HG02678 (cell line): ENCODE measurements around the gene GRIK3.

Experiments used
- ATAC-seq: cut with Tn5 transposase; IDR thresholded peaks from one replicate; pipeline ENCODE4 v1.9.1; 2021; ENCODE audit warnings: mild to moderate bottlenecking, moderate library complexity; ENCODE audit not compliant: unreplicated experiment

Gene GRIK3

DNA sequence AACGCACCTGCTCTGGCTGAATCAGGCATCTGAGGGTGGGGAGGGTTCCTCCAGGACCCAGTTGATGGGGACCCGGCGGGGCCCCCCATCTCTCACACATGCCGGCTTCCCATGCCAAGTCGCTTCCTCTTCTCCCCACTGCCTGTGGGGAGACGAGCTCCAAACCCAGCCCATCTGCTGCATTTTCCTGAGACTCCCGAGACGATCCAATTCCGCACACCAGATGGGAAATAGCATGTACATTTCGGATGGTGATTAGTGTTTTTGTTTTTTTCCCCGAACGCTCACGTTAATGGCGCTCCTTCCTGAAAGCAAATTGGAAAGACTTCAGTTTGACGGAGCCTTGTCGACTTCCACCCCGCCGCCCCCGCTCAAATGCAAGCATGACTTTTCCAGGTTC lies 13.2 kb upstream of the GRIK3 start:
- no peak for ATAC-seq

DNA sequence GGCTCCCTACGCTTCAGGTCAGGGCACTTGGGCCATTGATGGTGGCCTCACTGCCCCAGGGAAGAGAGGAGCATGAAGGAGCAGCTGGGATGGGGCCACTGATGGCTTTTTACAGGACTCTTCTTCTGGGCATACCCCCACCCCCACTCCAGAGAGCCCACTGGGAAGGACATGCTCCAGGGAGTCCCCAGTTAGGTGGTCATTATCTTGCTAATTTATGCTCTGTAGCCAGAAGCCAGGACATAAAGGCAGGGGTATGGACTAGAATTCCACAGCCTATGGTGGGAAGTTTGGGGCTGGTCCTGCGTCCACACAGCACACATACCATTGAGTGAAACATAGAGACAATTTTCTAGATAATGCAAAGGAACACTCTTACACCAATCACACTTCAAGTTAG lies 8.8 kb upstream of the GRIK3 start:
- no peak for ATAC-seq

DNA sequence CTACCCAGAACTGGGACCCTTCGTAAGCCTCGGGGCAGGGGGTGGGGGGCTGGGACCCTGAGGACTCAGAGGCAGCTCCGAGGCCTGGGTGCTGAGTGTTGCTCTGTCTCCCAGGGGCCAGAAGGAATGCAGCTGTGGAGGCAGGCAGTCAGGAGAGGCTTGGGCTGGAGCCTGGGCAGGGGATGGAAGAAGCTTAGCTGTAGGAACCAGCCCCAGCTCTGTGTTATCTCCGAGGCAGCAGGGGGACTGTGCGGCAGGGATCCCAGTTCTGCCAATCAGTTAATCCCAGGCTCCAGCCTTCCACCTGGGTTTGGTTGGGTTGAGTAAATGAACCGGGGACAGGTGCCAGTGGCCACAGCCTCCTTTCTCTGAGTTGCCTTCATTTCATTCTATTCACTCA lies 8.2 kb upstream of the GRIK3 start:
- ATAC-seq = no peak

DNA sequence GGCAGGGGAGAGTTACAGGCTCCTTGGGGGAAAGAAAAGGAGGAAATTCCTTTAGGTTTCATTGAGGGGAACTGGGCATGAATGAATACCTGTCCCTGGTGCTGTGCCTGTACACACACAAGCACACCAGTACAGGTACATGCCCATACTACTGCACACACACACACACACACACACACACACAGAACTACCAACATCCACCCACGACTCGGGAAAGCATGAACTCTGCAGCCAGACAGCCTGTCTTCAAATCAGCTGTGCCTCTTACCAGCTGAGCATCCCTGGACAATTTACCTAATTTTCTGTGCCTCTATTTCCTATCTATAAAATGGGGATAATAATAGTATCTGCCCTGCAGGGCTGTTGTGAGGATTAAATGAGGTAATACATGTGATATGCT lies 7.2 kb upstream of the GRIK3 start:
- ATAC-seq = no peak

DNA sequence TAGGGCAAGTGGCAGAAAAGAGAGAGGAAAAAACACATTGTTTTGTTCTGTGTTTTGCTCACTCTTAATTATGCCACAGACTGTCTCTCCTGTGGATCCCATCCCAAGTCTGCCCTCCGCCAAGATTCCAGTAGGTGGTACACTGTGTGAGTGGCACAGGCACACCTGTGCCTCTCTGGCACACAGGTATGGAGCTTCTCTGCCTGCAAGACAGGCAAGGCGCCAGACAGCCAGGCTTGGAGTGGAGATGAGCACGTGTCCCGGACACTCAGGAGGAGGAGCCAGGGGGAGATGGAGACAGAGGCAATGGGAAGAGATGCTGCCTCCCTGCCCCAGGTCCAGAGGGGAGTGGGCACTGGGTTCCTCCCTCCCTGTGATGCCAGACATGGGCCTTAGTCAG lies 6.5 kb upstream of the GRIK3 start:
- ATAC-seq = no peak

DNA sequence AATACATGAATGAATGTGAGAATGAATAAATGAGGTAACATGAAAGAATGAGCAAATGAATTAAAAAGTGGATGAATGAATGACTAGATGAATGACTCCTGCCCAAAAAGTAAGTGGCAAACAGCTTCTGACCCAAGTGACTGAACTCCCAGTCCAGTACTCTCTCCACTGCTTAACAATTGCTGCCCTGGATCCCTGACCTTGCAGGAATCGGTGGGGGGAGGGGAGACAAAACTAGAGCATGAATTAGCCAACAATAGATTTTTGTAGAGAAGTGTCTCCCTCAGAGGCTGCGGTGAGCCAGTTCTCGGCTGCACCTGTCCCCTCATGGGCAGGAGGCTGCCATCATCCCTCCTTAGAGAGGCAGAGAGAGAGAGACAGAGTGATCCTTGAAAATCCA lies 5.9 kb upstream of the GRIK3 start:
- ATAC-seq = no peak

DNA sequence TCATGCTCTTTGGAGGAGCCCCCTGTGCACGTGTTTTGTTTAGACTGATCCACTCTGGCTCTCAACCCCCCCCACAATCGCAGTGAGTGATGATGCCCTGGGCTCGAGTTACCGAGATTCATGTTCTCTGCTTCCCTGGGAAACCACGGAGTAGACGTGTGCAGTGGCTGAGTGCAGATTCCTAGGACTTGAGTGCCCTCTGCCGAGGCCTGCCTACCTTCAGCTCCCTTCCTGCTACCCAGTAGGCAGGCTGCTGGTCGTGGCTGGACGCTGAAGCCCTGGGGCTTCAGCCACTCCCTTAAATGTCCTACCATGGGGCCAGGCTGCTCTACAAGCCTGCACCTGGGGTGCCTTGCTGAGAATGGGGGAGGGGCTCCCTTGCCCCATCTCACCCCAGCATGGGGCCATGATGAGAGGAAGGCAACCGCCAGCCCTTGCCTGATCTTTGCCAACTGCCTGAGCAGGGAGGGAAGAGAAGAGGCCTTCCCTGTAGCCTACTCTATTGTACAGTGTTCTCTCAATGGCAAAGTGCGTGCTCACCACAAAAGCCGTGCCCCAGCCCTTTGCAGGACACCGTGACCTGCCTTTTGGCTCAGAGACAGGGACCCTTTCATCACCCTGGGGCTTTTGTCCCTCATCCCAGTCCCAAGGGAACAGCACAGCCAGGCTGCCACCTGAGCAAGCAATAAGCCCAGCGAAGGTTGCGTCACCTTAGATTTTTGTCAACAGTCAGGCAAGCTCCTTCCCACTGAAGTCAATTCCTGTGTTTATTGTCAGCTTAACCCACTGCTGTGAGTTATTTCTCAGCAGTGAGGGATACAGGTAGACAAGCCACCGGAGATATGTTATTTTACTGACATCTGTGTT lies 4.1 kb upstream of the GRIK3 start:
- ATAC-seq = no peak

DNA sequence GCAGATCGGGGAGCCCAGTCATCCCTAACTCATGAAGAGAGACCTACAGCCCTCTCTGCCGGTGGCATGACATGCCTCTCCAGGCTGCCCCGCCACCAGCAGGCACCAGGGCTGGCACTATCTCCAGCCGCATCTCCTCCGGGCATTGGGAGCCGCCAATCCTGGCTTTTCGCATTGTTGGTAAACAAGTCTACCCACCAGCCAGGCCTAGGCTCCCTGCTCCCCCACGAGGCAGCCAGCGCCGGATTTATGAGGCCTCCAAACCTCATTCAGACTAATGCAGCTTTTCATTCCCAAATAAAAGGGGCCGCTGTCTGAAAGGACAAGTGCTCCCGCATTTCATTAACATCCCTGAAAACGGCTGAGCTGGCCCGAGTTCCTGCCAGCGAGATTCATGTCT lies 3.4 kb upstream of the GRIK3 start:
- no peak for ATAC-seq

DNA sequence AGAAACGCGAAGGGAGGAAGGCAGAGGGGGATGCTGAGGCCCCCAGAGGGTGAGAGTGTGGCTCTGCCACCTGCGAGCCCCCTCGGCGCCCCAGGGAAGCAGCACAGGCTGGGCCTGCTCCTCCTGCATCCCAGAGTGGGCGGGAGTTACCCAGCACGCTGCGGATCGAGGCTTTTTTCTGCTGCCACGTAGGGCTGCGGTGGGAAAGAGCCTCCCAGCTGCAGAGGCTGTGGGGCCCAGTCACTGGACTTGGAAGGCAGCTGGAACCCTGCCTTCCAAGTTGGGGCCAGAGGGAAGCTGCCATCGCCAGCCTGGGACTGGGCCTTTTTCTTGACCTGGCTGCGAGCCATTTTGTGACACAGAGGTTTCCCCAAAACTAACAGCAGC lies 2.3 kb upstream of the GRIK3 start:
- ATAC-seq = no peak

DNA sequence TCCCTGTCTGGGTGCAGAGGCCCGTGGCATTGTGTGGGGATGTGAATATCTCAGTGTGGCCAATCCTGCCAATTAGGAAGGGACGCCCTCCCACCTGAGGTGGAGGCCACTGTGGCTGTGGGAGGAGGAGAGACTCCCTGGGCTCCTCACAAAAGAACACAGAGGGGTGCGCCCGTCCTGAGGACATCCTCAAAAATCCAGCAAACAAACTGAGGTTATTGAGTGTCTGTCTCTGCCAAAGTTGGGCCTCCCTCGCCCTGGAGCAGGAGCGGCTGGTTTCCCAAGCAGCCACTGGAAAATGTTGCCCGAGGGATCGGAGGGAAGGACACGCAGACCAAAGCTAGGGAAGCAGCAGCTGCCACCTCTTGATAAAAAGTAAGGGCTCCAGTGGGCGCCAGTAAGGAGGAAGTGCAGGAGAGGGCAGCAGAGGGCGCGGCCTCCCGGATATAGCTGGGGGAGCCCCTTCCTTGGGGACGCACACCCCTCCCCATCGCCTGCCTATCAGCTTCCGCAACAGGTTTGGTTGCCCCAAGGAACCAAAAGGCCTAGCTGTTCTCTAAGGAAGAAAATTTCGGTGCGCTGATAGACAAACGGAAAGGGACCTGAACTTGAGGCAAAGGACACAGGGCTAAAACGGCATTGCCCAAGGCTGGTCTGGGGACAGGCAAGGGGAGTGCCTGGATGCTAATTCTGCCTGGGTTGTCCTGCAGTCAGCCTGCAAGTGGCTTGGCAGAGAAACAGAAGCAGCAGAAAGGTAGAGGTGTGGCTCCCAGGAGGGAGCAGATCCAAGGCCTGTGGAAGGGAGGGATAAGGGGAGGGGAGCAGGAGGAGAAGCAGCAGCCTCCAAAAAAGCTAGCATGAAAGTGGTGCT lies 1.7 kb upstream of the GRIK3 start:
- no peak for ATAC-seq

DNA sequence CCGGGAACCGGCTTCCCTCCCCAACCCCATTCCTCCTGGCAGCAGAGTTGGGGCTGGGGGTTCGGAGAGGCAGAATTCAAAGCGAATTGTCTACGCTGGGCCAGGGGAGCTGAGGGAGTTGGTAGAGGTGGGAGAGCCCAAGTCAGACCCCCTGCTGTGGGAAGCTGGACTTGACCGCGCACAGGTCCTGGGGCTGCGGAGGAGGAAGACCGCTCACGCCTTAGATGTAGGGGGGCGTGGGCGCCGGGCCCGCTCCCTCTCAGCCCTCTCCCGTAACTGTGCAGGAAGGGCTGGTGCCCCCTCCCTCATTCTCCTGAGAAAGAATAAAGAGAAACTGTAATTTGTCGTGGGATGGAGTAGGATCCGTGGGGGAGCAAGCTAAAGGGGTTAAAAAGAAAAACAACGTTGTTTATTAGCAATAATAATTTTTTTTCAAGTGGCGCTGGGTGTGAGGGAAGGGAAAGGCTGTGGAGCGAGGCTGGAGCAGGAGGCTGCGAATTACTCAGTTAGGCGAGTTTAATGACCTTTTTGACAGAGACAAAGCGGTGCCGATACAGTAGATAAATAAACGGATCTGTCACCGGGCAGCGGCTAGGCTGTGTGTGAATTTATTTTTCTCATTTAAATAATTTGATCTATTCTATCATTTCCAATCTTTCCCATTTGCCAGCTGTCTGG lies 838 bp upstream of the GRIK3 start:
- ATAC-seq = no peak

DNA sequence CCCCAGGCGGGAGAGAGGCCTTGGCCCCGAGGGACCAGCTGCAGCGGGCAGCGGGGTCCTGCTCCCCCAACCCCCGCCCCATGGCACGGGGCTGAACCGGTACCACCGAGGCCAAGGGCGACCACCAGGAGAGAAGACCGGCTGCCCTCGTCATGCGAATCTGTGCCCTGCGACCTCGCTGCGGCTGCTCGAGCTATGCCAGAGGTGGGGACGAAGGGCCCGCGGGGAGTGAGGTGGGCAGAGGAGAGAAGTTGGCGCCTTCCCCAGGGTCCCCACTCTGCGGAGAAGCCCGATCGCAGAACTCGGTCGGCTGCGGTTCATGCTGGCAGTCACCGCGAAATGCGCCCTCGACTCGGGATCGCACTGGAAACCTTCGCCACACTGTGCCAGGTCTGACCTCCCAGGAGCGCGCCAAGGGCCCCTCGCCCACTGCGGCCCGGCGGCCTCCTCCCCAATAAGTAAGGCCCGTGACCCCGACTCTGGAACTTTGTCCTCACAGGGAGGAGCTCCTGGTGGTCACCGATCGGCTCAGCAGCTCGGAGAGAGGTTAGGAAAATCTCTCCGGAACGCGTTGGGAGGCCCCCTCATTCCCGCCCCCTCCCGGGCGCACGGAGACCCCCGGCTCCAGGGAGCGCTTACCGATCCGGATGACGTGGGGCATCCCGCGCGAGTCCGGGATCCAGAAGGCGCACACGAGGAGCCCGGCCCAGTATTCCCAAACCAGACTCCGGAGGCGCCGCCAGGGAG lies 787 bp downstream of the GRIK3 start:
- no peak for ATAC-seq

DNA sequence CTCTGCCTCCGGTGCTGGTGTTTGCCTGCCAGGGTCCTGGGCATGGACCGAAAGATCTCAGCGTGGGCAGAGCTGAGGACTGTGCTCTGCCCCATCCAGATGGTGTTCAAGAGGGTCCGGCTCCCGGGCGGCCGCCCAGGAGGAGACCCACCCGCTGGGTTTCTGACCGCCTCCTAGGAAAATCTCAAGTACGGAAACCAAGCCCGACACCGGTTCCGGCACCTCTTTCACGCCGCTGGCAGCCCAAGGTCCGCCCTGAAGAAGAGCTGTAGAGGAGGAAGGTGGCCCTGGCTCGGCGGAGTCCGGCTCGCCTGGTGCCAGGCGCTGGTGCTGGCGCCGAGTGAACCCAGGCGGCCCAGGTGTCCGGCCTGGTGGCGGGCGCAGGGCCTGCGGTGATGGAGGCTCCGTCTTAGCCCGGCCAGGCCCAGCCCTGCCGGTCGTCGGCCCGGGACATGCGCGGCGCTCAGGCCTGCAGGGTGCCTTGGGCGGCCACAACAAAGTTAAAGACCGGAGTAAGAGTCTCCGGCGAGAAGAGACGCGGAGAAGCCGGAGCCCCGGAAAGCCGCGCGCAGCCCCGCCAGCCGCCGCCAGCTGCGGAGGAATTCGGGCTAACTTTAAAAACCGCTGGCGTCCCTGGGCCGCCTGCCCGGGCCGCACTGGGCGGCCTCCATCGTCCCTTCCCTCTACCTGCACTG lies 1.5 kb downstream of the GRIK3 start:
- no peak for ATAC-seq

DNA sequence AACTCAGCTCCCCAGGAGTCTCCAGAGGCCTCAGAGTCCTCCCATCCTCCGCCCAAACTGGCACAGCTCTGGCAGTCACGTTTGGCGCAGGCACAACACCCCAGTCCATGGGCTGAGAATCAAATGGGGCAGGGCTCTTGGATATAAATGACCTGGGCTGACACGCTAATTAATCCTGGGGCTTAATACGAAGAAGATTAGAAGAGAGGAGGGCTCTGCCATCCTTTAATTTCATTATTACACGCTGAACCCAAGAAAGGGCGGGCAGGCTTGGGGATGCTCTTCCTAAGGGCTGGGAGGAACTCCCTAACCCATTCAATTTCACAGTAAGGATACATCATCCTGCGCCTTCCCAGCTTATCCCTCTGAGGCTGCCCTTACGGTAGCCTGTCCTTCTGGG lies 2.4 kb downstream of the GRIK3 start:
- no peak for ATAC-seq

DNA sequence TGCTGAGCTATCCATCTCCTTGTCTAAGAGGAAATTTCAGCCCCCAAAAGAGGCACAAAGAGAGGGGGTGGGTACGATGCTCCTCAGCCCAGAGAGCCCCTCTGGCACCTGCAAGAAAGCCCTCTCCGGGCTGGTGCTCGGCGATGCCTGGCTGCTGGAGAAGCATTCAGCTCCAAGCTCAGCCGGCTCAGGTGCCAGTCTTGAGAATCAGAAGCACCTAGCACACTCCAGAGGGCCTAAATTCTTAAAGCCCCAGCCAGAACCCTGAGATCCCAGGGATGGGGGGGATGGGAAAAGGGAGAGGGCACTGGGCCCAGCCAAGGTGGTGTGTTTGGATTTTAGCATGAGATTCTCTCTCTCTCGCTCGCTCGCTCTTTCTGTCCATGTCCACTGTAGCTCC lies 2.9 kb downstream of the GRIK3 start:
- ATAC-seq = no peak

DNA sequence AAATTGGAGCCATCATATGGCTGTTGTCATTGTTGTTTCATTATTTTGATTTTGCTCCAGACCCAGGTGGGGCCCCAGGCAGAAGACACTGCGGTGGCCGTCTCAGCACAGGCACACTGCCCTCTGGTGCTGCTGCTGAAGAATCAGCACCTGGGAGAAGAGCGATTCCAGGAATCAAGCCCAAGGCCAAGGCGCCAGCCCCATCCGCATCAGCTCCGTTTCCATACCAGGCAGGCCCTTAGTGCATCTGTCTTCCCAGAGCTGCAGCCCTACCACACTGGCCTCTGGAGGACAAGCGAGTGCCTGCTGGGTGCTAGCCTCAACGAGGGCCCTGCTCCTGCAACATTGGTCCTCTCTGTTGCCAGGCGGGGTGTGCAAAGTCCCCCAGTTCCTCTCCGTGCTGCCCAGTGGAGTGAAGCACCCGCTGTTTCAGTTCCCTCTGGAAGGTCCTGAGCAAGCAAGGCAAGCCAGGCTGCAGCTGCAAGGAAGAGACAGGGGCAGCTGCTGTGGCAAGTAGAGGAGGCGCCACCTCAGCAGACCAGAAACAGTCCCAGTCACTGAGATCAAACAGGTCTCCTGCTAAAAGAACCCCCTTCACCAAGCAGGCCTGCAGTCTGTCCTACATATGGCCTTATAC lies 5.2 kb downstream of the GRIK3 start:
- ATAC-seq = no peak

DNA sequence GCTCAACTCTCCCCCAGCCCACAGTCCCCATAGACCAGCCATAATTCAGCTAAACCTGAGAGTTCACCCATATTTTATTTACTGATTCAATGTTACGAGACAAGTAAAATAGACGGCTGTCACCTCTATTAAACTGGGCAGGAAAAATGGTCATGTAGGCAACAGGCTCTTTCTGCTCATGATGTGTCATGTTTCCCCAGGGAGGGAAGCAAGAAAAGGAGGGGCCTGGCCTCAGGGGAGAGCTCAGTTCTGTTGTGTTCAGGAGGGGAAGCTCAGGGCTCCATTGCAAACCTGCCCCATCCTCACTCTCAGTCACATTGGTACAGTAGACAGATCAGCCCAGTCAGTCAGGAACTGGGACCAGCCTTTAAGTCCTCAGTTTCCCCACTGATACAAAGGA lies 12.8 kb downstream of the GRIK3 start:
- no peak for ATAC-seq

DNA sequence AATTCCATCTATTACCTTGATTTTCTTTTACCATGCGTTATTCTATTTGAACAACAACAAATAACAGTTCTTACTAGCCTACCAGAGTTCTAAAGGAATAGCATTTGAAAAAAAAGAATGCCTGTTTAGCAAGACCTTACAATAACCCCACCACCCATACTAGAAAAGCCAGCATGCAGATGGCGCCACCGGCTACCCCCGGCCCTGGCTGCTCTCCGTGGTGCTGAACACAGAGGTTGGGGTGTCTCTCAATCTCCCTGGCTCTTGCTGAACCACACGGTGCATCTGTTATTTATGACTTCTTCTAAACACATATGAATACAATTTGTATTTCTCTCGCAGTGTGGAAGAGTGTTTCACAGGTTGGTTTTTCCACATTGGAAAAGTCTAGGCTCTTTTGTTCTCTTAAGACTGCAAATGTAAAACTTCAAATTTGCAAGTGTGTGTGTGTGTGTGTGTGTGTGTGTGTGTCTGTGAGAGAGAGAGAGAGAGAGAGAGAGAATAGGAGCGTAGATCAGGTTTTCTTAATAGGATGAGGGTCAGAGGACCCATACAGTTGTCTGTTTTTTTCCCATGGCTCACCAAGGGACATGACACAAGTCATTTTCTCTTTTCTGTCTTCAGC lies 13.6 kb downstream of the GRIK3 start:
- no peak for ATAC-seq

DNA sequence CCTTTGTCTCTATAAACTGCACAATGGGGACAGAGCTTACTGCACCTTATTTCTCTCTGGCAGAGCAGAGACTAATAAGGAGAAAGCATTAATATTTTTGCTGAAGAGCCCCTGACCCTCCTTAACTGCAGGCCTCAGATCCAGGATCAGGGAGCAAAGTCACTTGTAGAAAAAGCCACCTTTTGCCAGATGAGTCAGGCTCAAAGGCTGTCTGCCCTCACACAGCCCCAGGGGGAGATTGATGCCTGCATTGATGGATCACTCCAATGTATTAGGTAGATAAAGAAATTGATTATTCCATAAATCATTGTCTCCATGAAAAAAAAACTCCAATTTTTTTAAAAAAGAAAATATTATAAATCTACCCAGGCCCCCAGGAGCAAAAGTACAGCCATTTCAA lies 15.8 kb downstream of the GRIK3 start:
- ATAC-seq = no peak
